ENCODE measurements around the gene TEAD1.
A peak's percentile ranks its signal among the peaks of the same experiment; 100 is the strongest.
"Not testable (repeated sequence)": the region's sequence is repeated elsewhere in the genome, so short reads cannot be mapped to it uniquely, and the experiment has no call there.

TEAD1 gene

DNA sequence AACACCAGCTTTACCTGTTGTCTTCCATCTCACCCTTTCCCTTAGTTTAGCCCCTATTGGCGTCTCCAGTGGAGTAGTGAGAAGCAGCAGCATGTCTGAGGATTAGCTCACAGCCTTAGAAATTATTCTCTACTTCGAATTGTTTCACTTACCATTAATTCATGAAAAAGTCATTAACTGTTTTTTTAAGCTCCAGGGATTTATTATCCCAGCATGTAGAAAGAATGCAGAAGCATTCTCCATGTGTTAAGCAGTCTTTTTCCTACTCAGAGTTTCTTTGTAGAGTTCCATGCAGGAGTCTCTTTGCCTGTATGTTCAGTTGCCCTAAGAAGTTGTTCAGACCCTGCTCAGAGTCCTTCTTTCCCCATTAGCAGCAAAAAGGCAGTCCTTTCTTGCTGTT, 197.0 kb downstream of the TEAD1 start:
- peak; percentile 31 for DNase-seq

DNA sequence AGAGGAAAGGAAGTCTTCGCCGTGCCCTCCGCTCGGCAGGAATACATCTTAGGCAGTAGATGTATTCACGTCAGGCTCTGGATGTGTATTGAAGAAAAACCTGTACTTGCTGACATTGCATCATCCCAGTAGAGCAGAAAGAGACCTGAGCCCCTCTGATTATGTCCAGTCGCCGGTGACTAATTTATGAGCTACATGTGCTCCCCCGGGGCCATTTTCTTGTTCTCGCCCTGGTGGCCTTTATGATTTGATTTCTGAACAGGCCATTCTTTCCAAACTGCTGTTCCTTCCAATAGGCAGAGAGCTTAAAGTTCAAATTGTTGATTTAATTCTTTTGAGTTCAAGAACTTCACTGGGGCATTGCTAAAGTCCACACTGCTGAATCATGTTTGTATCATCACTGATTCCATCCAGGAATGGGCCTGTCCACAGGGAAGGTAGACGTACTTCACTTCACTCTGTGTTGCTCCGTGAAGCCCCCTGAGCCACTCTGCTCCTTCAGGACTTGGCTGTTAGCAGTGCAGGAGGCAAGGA, 197.6 kb downstream of the TEAD1 start:
- DNase-seq = peak; percentile 60

DNA sequence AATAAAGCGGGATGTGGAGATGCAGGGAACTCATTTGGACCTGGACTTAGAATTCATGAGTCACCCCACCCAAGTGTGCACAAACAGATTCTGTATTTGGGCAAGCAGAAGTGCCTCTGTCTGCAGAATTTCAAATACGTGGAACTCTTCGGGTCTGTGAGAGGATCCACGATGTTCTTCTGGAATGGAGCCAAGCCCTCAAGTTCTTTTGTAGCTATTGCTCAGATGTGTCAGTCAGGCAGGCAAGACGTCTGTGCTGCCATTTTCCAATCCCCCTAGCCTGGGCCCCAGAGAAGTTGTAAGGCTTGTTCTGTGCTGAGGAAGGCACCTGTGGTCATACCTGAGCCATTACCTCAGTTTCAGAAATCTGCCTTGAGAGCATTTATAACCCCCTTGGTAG, 202.1 kb downstream of the TEAD1 start:
- no peak for DNase-seq

DNA sequence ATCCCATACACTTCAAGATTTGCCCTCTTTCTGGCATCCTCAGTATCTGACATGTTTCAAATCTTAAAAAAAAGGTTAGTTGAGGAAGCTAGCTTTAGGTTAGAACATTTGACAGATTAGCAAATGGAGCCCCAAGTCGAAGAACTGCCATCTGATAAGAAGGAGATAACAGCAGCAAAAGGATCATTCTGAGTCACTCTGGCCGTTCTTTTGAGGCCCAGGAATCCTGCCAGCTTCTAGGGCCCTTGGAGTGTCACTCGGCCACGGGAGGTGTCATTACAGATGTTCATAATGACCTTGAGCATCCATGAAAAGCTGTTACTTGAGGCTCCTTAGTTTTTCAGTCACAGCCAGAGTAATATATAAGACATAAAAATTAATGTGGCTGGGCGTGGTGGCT, 202.8 kb downstream of the TEAD1 start:
- no peak for DNase-seq

DNA sequence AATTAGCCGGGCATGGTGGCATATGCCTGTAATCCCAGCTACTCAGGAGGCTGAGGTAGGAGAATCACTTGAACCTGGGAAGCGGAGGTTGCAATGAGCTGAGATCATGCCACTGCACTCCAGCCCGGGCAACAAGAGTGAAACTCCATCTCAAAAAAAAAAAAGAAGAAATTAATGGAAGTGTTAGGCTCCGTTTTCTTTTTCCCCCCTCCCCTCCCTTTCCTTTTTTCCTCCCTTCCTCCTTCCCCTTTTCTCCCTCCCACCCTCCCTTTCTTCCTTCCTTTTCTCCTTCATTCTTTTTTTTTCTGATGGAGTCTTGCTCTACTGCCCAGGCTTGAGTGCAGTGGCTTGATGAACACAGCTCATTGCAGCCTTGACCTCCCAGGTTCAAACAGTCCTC, 203.3 kb downstream of the TEAD1 start:
- DNase-seq = not testable (repeated sequence)

DNA sequence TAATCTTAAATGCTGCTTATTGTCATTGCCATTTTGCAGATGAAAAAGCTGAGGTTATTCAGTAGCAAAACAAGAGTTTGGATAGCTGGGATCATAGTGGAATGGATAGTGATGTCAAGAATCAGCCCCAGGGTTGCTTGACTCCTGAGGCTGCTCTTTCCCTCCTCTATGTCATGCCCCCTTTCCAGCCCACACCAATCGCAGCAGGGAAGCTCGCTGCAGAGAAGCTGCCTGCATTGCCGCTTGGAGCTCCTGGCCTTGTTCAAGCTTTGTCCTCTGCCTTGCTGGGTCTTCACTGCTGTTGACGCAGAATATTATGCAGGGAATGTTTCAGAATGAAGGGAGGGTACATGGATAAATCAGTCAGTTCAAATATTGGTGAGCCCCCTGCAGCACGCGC, 206.1 kb downstream of the TEAD1 start:
- DNase-seq = no peak

GRCh38 chr11:12882670-12883069, 208.4 kb downstream of the TEAD1 start:
- DNase-seq = no peak

- DNase-seq = no peak
These were observed 210.6 kb downstream of the TEAD1 start for GRCh38 chr11:12884751-12885318.

DNA sequence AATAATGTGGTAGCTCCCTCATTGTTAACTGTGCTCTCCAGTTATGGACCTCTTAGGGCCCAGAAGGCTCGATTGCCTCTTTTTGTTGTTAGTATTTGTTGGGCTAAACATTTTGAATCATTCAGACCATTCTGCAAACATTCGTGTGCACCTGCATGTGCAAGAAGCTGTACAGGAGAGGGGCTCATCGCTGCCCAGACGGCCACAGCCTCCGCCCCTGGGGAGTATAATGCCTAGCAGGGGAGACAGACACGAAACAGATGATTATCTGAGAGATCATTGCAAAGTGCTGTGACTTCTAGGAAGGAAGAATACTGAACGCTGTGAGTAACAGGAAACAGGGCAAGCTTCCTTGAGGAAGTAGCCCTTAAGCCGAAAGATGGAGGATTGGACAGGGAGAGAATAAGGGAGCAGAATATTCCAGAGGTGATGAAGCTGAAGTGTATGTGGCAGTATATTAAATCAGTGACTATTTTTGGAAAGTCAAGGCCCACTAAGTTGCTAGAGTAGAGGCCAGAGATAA, 211.6 kb downstream of the TEAD1 start:
- no peak for DNase-seq

DNA sequence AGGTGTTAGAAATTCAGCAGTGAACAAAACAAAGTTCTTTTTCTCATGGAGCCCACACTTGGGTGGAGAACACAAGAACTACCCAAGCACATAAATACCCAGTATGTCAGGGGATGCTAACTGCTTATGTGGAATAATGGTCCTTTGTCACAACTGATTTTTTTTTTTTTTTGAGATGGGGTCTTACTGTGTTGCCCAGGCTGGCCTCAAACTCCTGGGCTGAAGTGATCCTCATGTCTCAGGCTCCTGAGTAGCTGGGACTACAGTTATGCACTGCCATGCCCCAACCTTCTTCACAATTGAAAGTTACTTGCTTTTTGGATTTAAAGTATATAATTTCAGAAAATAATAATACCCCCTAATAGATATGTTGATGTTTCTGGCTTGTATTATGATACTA, 212.3 kb downstream of the TEAD1 start:
- no peak for DNase-seq

DNA sequence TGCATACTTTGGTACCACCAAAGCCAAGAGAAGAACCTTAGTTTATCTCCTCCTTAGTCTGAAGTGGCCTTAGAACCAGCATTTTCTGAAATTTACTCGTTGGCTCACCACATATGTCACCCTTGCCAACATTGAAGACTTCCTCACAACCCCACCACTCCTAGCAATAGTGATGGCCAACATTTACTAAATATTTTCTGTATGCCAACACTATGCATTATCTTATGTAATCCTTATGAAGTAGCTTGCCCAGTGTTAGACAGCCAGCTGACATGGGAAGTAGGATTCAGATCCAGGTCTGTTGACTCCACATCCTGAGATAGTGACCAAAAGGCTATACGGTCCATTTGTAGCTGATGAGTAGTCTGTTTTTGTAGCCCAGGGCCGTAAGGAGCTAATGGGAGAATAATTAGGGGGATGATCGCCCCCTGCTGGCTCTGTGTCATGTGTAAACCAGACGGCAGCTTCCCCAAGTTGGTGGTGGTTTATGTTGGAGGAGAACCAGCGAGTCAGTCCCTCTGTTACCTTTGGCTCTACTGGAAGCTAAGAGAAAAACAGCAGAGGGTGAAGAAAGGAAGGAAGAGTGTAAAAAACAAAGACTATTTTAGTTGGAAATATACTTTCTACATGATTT, 214.4 kb downstream of the TEAD1 start:
- DNase-seq = peak; percentile 89

DNA sequence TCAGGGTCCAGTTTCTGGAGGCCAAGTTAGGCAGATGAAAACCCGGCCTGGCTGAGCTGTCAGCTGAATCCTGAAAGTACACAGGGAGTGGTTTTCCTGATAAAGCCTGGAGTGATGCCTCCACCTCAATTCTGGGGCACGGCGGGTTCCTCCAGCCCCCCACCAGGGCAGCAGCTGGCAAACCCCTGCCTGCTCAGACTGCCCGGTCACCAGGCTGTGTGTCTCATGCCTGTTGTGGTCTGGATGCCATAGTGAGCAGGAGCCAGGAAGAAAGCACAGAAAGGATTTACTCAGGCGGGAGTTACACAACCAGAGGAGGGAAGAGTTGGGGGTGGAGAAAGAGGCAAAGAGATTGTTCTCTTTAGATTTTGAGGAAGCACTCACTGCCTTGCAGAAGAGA, 215.0 kb downstream of the TEAD1 start:
- peak; percentile 64 for DNase-seq

GRCh38 chr11:12890476-12890875, 216.3 kb downstream of the TEAD1 start:
- no peak for DNase-seq

DNA sequence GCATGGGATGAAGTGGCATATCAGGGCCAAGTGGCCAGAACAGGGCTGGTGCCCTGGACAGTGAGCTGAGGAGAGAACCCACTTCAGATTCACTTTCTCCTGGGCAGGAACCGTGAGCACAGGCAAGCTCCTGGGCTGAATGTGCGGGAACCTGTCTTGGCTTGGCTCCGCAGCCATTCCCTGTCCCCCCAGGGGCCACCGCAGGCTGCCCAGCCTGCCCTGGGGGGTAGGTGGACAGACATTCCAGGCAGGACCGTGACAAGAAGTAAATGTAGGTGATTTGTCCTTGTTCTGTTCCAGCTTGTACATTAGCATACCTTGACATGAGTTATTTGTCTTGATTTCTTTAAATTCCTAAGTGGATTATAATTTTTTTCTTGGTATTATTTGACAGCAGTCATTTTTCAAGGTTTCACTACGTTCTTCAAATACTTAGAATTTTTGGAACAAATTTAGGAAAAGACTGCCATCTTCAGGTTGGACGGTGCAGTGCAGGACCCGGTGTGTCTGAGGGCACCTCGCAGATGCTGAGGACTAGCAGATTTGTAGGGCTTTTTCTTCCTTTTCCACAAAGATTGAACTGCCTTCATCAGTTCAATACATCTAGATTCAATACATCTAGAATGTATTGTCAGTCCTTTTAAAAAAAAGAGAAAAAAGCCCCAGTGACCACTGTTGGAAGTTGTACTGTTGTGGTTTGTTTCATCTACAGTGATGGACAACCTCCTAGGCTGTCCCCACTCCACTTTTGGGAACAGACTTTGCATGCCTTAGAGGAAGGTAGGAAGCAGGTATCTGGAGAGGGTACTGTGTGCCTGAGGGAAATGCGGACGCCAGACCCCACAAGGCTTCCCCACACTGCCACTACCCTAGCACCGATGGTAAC, 219.8 kb downstream of the TEAD1 start:
- DNase-seq = peak; percentile 68

GRCh38 chr11:12897390-12897789, 223.2 kb downstream of the TEAD1 start:
- DNase-seq = no peak

- no peak for DNase-seq
These were observed 223.6 kb downstream of the TEAD1 start for GRCh38 chr11:12897867-12898266.

- DNase-seq = peak; percentile 98
These were observed 226.3 kb downstream of the TEAD1 start for GRCh38 chr11:12900496-12900895.

DNA sequence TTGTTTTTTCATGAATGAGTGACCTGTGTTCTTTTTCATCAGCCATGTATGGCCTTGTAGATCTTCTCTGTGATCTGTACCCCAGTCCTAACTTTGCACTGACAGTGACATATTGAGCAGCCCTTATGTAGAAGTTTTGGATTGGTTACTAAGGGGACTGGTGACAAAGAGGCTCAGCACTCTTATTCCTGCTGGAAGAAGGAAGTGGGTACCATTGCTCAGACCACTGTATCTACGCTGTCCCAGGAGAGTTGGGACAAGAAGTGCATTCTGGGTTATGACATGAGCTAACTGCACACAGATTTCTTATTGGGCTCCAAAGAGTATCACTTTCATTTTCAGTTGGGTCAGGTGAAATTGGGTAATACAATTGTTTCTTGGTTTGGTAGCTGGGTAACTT, 227.1 kb downstream of the TEAD1 start:
- DNase-seq = peak; percentile 21

DNA sequence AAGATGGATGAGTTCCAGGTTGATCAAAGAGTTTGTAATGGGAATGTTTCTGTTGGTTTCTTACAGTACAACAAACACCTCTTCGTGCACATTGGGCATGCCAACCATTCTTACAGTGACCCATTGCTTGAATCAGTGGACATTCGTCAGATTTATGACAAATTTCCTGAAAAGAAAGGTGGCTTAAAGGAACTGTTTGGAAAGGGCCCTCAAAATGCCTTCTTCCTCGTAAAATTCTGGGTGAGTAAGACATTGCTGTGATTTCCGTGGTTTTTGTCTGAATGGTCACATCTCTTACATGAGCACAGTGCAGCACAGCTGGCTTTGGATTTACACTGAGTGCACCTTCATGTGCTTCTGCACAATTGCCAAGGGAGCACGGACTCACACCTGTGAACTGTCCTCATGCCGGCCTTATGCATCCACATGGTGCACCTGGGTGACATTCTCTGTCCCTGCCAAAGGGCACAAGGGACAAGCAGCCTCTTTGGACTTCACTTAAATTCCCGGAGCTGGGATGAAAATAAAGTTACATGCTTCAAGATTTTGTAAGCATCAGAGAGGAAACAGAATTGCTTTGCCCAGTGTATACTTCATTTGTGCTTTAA, 227.8 kb downstream of the TEAD1 start:
- DNase-seq = peak; percentile 75

GRCh38 chr11:12902791-12903486, 228.7 kb downstream of the TEAD1 start:
- no peak for DNase-seq

DNA sequence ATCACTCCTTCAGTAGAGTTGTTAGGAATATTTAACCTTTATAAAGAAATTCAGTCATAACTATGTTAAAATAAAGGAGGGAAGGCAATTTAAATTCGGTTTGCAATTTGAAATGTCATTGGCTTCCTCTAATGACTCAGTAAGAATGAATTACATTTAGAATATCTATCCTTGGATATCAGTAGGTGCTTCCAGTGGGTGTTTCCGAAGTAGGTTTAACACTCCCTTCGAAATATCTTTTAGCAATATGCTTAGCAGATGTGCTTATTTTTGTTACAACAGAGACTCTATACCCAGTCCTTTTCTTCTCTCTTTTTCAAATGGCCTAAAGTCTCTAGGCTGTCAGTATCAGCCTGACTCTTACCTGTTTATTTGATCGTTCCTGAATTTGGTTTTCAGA, 231.2 kb downstream of the TEAD1 start:
- no peak for DNase-seq

DNA sequence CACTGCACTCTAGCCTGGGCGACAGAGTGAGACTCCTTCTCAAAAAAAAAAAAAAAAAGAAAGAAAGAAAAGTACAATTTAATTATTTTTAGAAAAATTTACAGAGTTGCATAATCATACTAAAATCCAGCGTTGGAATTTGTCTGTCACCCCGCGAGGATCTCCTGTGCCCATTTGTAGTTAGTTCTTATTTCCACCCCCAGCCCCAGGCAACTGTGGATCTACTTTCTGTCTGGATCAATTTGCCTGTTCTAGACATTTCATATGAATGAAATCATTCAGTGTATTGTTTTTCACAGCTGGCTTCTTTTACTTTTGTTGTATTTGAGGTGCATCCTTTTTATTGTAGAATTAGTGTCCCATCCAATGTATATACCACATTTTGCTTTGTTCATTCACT, 232.3 kb downstream of the TEAD1 start:
- peak; percentile 28 for DNase-seq

GRCh38 chr11:12909879-12910278, 235.7 kb downstream of the TEAD1 start:
- DNase-seq = no peak
